Naive B cell (primary cell): Measurements from ENCODE around the gene GSTA5. TPM values are rescaled to one million over a fixed set of nuclear protein-coding genes. Genes with fewer than 3 reads are reported as not detected.
"Not testable (repeated sequence)": the region's sequence is repeated elsewhere in the genome, so short reads cannot be mapped to it uniquely, and the experiment has no call there.

Experiments
- ATAC-seq, 2 donors: fragments of 150-1000 bp; cut with Tn5 transposase; 2 replicates each; pipeline ENCODE4 v1.10.0; 2021; ENCODE audit warnings: low read depth in 2 of 2, mild to moderate bottlenecking in 2 of 2, moderate library complexity in 2 of 2
- DNase-seq: peaks from one replicate; pipeline ENCODE4 v3.0.0; 2022
- H3K27ac Mint-ChIP-seq, 6 donors: one replicate each; pipeline ENCODE4 v1.8.0; 2020 to 2022; ENCODE audit warnings: mild to moderate bottlenecking in 6 of 6, mixed read lengths in 6 of 6, moderate library complexity in 5 of 6, inconsistent platforms in 2 of 6
- H3K27me3 Mint-ChIP-seq, 3 donors: one replicate each; pipeline ENCODE4 v1.8.0; 2021 to 2022; ENCODE audit warnings: mixed read lengths in 3 of 3, mild to moderate bottlenecking in 1 of 3
- H3K36me3 Mint-ChIP-seq, 2 donors: one replicate each; pipeline ENCODE4 v1.8.0; 2020 to 2022; ENCODE audit warnings: mixed read lengths in 2 of 2, inconsistent platforms in 1 of 2, mild to moderate bottlenecking in 1 of 2
- H3K4me1 Mint-ChIP-seq, 3 donors: one replicate each; pipeline ENCODE4 v1.8.0; 2020 to 2022; ENCODE audit warnings: mixed read lengths in 3 of 3, inconsistent platforms in 1 of 3, mild to moderate bottlenecking in 1 of 3, moderate library complexity in 1 of 3
- H3K4me3 Mint-ChIP-seq, 8 donors: one replicate each; pipeline ENCODE4 v1.8.0; 2020 to 2022; ENCODE audit warnings: mild to moderate bottlenecking in 8 of 8, mixed read lengths in 8 of 8, moderate library complexity in 8 of 8, inconsistent platforms in 2 of 8
- H3K9me3 Mint-ChIP-seq, 7 donors: one replicate each; pipeline ENCODE4 v1.8.0; 2020 to 2022; ENCODE audit warnings: mixed read lengths in 7 of 7, mild to moderate bottlenecking in 5 of 7, inconsistent platforms in 2 of 7, moderate library complexity in 1 of 7
- polyA plus RNA-seq, 6 donors: library from polyadenylated mRNA; unstranded; fragments of 300-500 nt; fragmentation: Illumina TruSeq; gene quantifications; one replicate each; pipeline ENCODE4 v1.2.3, GENCODE V29; 2021; ENCODE audit warnings: low read depth in 6 of 6

Gene GSTA5
- polyA plus RNA-seq, 6 donors from 2014 or later, result not detected

- H3K4me3 Mint-ChIP-seq, result no peak overlapping the region
- H3K36me3 Mint-ChIP-seq, result no peaks in the 10 kb centered on the region
- peaks cover 0 to 3% (median 0%) of the 10 kb centered on the region in 7 donors for H3K9me3 Mint-ChIP-seq
- peaks cover 7 to 27% (median 14%) of the 10 kb centered on the region in 3 donors for H3K27me3 Mint-ChIP-seq
- ATAC-seq (no peak), DNase-seq (no peak)
- no peaks in the 10 kb centered on the region for H3K4me1 Mint-ChIP-seq
- no peak overlapping the region for H3K27ac Mint-ChIP-seq
Observed at GRCh38 chr6:52868240-52868639, 27.6 kb upstream of the GSTA5 start.

- H3K9me3 Mint-ChIP-seq, H3K4me1 Mint-ChIP-seq, H3K27ac Mint-ChIP-seq, DNase-seq, H3K36me3 Mint-ChIP-seq, ATAC-seq: not testable (repeated sequence)
- Mint-ChIP-seq H3K27me3 (peaks cover 24 to 50% (median 41%) of the 10 kb centered on the region in 3 donors), H3K4me3 (peak overlapping the region in 1 of 8 donors; percentile 9)
Observed at GRCh38 chr6:52861151-52861550, 20.5 kb upstream of the GSTA5 start.

- ATAC-seq (no peak), DNase-seq (no peak)
- Mint-ChIP-seq H3K9me3 (peaks cover 0 to 1% (median 0%) of the 10 kb centered on the region in 7 donors), H3K4me1 (no peaks in the 10 kb centered on the region), H3K4me3 (no peak overlapping the region), H3K27ac (no peak overlapping the region), H3K36me3 (peaks cover 0 to 4% of the 10 kb centered on the region in 2 donors), H3K27me3 (peaks cover 40 to 69% (median 64%) of the 10 kb centered on the region in 3 donors)
Observed at GRCh38 chr6:52858416-52858815, 17.8 kb upstream of the GSTA5 start.

- not testable (repeated sequence) for H3K4me3 Mint-ChIP-seq, H3K27ac Mint-ChIP-seq, H3K4me1 Mint-ChIP-seq, ATAC-seq, H3K9me3 Mint-ChIP-seq, DNase-seq, H3K36me3 Mint-ChIP-seq
- peaks cover 45 to 81% (median 72%) of the 10 kb centered on the region in 3 donors for H3K27me3 Mint-ChIP-seq
Observed at GRCh38 chr6:52856137-52856536, 15.5 kb upstream of the GSTA5 start.

- Mint-ChIP-seq H3K9me3 (peaks cover 1 to 14% (median 6%) of the 10 kb centered on the region in 7 donors), H3K36me3 (peaks cover 0 to 7% of the 10 kb centered on the region in 2 donors), H3K27me3 (peaks cover 18 to 63% (median 62%) of the 10 kb centered on the region in 3 donors), H3K4me1 (no peaks in the 10 kb centered on the region), H3K4me3 (no peak overlapping the region), H3K27ac (no peak overlapping the region)
- no peak for DNase-seq
- no peak for ATAC-seq
Observed at GRCh38 chr6:52849137-52849536, 8.5 kb upstream of the GSTA5 start.

- DNase-seq, result no peak
- Mint-ChIP-seq H3K27ac (no peak overlapping the region), H3K36me3 (peaks cover 0 to 7% of the 10 kb centered on the region in 2 donors), H3K4me1 (no peaks in the 10 kb centered on the region), H3K4me3 (no peak overlapping the region), H3K27me3 (peaks cover 16 to 47% (median 33%) of the 10 kb centered on the region in 3 donors), H3K9me3 (peaks cover 1 to 14% (median 5%) of the 10 kb centered on the region in 7 donors)
- ATAC-seq, result no peak
Observed at GRCh38 chr6:52846002-52846401, 5.4 kb upstream of the GSTA5 start.

GRCh38 chr6:52843605-52844004, 3.0 kb upstream of the GSTA5 start:
- H3K36me3 Mint-ChIP-seq, result peaks cover 0 to 7% of the 10 kb centered on the region in 2 donors
- peaks cover 1 to 8% (median 5%) of the 10 kb centered on the region in 7 donors for H3K9me3 Mint-ChIP-seq
- peaks cover 11 to 29% (median 20%) of the 10 kb centered on the region in 3 donors for H3K27me3 Mint-ChIP-seq
- peaks cover 0 to 1% (median 0%) of the 10 kb centered on the region in 3 donors for H3K4me1 Mint-ChIP-seq
- DNase-seq (no peak), ATAC-seq (no peak)
- peak overlapping the region in 1 of 6 donors; percentile 21 for H3K27ac Mint-ChIP-seq
- no peak overlapping the region for H3K4me3 Mint-ChIP-seq

GRCh38 chr6:52839124-52840055, 1.2 kb downstream of the GSTA5 start:
- ATAC-seq, result peak; percentile 41 to 69
- DNase-seq, result peak; percentile 22
- H3K9me3 Mint-ChIP-seq, result peaks cover 0 to 1% (median 0%) of the 10 kb centered on the region in 7 donors
- no peak overlapping the region for H3K27ac Mint-ChIP-seq
- H3K27me3 Mint-ChIP-seq, result peaks cover 29 to 40% (median 36%) of the 10 kb centered on the region in 3 donors
- peaks cover 0 to 1% (median 0%) of the 10 kb centered on the region in 3 donors for H3K4me1 Mint-ChIP-seq
- no peaks in the 10 kb centered on the region for H3K36me3 Mint-ChIP-seq
- H3K4me3 Mint-ChIP-seq, result no peak overlapping the region

- DNase-seq, result no peak
- peaks cover 0 to under 1% (median 0%) of the 10 kb centered on the region in 3 donors for H3K4me1 Mint-ChIP-seq
- H3K9me3 Mint-ChIP-seq, result no peaks in the 10 kb centered on the region
- H3K36me3 Mint-ChIP-seq, result no peaks in the 10 kb centered on the region
- no peak for ATAC-seq
- H3K27me3 Mint-ChIP-seq, result peaks cover 33 to 54% (median 51%) of the 10 kb centered on the region in 3 donors
- H3K27ac Mint-ChIP-seq, result no peak overlapping the region
- H3K4me3 Mint-ChIP-seq, result no peak overlapping the region
Observed at GRCh38 chr6:52834481-52834880, 6.1 kb downstream of the GSTA5 start.

- H3K27ac Mint-ChIP-seq, result peak overlapping the region in 1 of 6 donors; percentile 1
- H3K4me3 Mint-ChIP-seq, H3K36me3 Mint-ChIP-seq, ATAC-seq, H3K4me1 Mint-ChIP-seq, DNase-seq, H3K9me3 Mint-ChIP-seq: not testable (repeated sequence)
- peaks cover 12 to 39% (median 32%) of the 10 kb centered on the region in 3 donors for H3K27me3 Mint-ChIP-seq
Observed at GRCh38 chr6:52830869-52831268, 9.7 kb downstream of the GSTA5 start.

GRCh38 chr6:52829046-52829817, 11.4 kb downstream of the GSTA5 start:
- ATAC-seq, result no peak
- H3K4me3 Mint-ChIP-seq, result no peak overlapping the region

GRCh38 chr6:52828621-52829020, 12.0 kb downstream of the GSTA5 start:
- H3K27ac Mint-ChIP-seq, H3K9me3 Mint-ChIP-seq, H3K4me3 Mint-ChIP-seq, H3K4me1 Mint-ChIP-seq, H3K36me3 Mint-ChIP-seq, ATAC-seq, DNase-seq: not testable (repeated sequence)
- peaks cover 0 to 33% (median 16%) of the 10 kb centered on the region in 3 donors for H3K27me3 Mint-ChIP-seq

More at GRCh38 chr6:52829046-52829817, 11.4 kb downstream of the GSTA5 start:
- Mint-ChIP-seq H3K4me1 (no peaks in the 10 kb centered on the region), H3K27me3 (peaks cover 0 to 33% (median 17%) of the 10 kb centered on the region in 3 donors), H3K9me3 (peaks cover 0 to 8% (median 4%) of the 10 kb centered on the region in 7 donors), H3K36me3 (no peaks in the 10 kb centered on the region), H3K27ac (no peak overlapping the region)
- DNase-seq, result no peak

- not testable (repeated sequence) for ATAC-seq, H3K36me3 Mint-ChIP-seq, H3K27ac Mint-ChIP-seq, H3K4me1 Mint-ChIP-seq, H3K4me3 Mint-ChIP-seq, DNase-seq
- Mint-ChIP-seq H3K9me3 (peaks cover 3 to 16% (median 9%) of the 10 kb centered on the region in 7 donors), H3K27me3 (peaks cover 0 to 25% (median 8%) of the 10 kb centered on the region in 3 donors)
Observed at GRCh38 chr6:52827073-52827783, 13.4 kb downstream of the GSTA5 start.
